GM19035 (cell line): Measurements from ENCODE around the gene ZNF100.
"Not testable (repeated sequence)": the region's sequence is repeated elsewhere in the genome, so short reads cannot be mapped to it uniquely, and the experiment has no call there.

ENCODE experiments used
- ATAC-seq: cut with Tn5 transposase; IDR thresholded peaks from one replicate; pipeline ENCODE4 v1.9.1; 2021; ENCODE audit not compliant: unreplicated experiment

The ZNF100 gene

DNA sequence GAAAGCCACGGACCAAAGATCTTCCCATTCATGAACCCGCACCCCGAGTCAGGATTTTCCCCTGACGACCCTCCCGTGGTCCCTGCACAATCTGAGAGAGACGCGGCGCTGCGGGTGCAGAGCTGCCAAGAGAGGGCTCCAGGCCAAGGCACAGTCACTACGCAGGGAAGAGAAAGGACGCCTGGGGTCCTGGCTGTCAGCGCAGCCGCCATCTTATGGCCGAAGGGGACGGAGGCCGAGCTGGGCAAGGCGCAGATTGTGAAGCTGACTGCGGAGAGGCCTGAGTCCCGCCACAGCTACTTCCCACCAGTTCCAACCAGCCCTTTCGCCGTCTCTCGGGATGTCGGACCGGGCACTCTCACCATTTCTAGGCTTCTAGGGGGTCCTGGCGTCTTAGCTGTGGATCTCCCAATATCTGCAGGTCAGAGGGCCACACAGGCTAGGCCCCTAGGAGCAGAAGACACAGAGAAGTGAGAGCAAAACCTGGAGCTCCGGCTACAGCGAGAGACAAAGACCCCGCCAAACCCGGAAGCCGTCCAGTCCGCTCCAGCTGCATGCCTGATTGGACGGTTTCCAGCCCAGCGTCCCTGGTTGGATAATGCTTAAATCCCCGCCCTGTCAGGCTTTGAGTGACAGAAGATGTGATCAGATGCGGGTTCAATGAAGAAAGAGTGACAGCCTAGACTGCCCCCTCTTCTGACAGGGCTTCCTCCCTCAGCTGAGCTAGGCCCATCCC is at the start of gene ZNF100:
ZNF100 (minus strand) TSS at position 515 of the 736 bp plus-strand sequence; CDS start at position 365, 150 bp downstream.
- peak; percentile 96 for ATAC-seq

DNA sequence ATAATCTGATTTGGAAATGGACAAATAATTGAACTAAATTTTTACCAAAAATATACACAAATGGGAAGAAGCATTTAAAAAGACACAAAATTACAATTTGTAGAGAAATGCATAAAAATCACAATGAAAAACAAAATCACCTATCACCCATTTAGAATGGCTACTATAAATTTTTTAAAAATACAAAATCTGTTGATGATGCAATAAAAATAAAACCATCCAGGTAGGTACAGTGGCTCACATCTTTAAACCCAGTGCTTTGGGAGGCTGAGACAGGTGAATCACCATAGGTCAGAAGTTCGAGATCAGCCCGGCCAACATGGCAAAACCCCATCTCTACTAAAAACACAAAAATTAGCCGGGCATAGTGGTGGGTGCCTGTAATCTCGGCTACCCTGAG is 45.1 kb upstream of the ZNF100 start:
- ATAC-seq, result no peak

DNA sequence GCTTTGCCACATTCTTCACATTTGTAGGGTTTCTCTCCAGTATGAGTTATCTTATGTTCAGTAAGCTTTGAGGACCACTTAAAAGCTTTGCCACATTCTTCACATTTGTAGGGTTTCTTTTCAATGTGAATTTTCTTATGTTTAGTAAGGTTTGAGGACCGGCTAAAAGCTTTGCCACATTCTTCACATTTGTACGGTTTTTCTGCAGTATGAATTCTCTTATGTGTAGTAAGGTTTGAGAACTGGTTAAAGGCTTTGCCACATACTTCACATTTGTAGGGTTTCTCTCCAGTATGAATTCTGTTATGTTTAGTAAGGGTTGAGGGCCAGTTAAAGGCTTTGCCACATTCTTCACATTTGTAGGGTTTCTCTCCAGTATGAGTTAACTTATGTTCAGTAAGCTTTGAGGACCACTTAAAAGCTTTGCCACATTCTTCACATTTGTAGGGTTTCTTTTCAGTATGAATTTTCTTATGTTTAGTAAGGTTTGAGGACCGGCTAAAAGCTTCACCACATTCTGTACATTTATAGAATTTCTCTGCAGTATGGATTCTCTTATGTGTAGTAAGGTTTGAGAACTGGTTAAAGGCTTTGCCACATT is 41.1 kb upstream of the ZNF100 start:
- not testable (repeated sequence) for ATAC-seq

DNA sequence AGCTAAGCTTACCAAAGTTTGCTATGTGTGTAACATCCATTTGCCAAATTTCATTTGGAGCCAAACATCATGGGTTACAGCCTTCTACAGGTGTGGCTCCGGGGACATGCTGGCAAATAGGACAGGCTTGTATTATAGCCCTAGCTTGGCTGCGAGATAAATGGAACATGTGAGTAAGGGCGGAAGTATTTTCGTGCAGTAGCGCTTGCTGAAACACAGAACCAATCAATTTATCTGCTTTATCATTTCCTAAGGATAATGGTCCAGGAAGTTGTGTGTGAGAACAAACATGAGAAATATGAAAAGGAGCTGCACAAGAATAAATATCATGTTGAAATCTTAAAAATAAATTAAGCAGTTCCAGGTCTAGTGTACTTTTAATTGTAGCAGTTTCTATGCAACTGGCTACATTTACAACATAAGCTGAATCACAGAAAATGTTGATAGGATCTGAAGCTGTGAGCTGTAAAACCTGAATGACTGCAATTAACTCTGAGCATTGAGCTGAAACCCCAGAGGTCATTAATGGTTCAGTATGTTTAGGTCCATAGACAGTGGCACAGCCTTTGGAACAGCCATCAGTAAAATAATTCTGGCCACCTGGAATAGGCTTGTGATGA is 22.2 kb upstream of the ZNF100 start:
- no peak for ATAC-seq

DNA sequence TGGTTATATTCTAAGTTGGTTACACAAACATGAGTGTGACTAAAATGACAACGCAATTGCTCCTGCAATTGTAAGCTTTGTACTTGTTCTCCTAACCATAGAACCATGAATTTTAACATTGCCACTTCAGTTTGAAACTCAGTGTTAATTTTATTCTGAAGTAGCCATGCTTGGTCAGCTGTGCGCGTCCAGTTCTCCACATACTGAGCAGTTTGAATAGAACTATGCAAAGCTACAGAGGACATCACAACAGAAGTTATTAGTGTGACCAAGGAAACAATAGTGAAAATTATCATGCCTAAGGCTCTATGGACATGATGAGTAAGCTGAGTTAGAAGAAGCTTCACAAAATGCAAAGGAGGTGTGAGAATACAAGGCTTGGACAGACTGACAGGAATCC is 19.6 kb upstream of the ZNF100 start:
- no peak for ATAC-seq

DNA sequence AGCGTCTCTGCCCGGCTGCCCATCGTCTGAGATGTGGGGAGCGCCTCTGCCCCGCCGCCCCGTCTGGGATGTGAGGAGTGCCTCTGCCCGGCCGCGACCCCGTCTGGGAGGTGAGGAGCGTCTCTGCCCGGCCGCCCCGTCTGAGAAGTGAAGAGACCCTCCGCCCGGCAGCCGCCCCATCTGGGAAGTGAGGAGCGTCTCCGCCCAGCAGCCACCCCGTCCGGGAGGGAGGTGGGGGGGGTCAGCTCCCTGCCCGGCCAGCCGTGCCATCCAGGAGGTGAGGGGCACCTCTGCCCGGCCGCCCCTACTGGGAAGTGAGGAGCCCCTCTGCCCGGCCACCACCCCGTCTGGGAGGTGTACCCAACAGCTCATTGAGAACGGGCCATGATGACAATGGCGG is 8.4 kb upstream of the ZNF100 start:
- ATAC-seq, result not testable (repeated sequence)

DNA sequence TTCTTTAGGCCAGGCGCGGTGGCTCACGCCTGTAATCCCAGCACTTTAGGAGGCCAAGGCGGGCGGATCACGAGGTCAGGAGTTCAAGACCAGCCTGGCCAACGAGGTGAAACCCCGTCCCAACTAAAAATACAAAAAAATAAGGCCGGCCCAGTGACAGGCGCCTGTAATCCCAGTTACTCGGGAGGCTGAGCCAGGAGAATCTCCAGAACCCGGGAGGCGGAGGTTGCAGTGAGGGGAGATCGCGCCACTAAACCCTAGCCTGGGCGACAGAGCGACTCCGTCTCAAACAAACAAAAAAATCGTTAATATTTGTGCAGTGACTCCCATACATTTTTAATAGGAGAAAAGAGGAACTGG is 694 bp downstream of the ZNF100 start:
- ATAC-seq, result not testable (repeated sequence)

DNA sequence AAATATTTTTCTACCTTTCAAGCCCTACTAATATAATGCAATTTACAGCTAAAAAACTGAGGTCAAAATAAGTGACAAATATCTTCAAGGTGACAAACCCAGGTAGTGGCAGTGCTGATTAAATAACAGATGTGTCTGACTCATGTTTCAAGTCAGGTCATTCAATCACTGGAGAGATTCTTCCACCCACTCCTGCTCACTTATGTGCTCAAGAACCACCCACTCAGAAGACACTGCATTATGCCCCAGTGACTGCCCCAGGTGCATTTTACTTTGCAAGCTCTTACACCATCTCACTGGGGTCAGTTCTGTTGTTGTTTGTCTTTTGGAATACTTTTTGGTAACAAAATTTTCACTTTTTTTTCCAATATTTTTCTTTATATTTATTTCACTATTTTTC is 2.2 kb downstream of the ZNF100 start:
- no peak for ATAC-seq

DNA sequence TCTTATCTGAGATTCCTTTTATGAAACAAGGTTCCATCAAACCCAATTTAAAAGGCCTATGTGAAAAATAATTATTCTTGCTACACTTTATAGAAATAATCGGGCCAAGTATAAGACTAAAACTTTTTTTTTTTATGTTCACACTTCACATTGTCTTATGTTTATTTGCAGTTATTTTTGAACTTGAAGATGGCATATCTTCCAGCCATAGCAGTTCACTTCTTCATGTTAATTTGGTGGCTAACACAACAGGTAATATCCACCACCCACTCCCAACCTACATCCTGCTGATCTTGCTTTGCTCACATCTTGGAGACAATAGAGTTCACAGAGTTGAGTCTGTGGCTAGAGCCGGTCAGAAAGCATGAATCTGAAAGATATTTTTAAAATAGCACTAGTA is 5.8 kb downstream of the ZNF100 start:
- ATAC-seq, result not testable (repeated sequence)

DNA sequence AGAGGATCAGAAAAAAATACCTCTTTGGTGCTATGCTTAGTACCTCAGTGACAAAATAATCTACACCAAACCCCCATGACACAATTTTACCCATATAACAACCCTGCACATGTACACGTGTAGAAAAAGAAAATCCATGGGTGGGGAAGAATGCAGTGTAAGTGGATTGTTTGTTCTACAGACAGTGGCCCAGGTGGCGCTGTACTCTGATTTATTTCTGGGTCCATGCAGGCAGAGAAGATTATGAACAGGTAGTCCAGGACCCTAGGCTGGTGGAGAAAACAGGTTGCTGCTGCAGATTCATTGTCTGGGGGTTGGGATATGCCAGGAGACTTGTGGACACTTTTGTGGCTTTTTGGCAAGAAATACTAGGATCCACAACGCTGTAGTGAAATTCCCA is 9.1 kb downstream of the ZNF100 start:
- ATAC-seq, result no peak

DNA sequence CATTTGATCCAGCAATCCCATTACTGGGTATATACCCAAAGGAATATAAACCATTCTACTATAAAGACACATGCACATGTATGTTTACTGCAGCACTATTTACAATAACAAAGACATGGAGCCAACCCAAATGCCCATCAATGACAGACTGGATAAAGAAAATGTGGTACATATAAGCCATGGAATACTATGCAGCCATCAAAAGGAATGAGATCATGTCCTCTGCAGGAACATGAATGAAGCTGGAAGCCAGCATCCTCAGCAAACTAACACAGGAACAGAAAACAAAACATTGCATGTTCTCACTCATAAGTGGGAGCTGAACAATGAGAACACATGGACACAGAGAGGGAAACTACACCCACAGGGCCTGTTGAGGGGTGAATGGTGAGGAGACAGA is 11.8 kb downstream of the ZNF100 start:
- not testable (repeated sequence) for ATAC-seq

DNA sequence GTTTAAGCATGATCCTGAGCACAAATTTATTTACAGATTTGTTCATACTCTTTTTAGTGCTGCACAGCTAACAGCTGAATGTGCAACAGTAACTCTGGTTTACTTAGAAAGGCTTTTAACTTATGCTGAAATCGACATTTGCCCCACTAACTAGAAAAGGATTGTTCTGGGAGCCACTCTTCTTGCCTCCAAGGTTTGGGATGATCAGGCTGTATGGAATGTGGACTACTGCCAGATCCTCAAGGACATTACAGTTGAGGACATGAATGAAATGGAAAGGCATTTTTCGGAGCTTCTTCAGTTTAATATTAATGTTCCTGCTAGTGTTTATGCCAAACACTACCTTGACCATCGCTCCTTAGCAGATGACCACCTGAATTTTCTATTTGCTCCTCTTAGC is 16.0 kb downstream of the ZNF100 start:
- no peak for ATAC-seq

DNA sequence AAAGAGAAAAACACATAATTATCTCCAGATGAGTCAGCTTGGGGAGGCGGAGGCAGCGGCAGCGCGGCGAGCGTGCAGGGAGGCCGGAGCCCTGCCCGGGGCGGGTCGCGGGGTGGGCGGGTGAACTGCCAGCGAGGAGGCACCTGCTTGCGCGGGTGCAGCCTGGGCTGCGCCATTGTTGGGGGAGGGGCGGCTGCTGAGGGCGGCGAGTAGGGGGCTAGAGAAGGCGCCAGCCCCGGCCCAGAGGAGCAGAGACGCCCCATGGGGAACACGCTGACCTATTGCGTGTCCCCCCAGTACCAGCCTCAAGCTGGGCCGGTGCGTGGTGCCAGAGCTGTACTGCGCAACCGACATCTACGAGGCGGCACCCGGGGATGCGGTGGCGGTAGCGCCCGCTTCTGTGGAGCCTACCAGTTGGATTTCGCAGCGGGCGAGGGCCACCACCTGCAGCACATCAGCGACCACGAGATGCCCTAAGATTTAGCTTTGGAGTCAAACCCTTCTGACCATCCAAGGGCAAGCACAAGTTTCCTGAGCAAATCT is 16.7 kb downstream of the ZNF100 start:
- ATAC-seq, result no peak

DNA sequence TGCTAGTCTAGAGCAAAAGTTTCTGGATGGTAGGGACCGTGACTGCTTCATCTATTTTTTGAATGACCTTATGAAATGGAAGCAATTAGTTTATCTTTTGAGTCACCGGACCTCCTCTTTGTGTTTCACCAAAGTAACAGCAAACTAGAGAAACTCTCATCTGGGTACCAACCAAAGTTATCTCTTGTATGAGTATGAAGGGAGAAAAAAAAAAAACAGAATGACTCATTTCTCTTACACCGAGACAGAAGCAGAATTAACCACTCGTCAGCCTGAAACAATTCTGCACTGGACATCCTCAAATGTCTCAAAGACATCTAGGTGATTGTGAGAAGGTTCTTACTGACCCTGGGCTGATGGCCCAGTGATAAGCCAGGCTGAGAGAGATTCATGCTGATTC is 18.3 kb downstream of the ZNF100 start:
- no peak for ATAC-seq

DNA sequence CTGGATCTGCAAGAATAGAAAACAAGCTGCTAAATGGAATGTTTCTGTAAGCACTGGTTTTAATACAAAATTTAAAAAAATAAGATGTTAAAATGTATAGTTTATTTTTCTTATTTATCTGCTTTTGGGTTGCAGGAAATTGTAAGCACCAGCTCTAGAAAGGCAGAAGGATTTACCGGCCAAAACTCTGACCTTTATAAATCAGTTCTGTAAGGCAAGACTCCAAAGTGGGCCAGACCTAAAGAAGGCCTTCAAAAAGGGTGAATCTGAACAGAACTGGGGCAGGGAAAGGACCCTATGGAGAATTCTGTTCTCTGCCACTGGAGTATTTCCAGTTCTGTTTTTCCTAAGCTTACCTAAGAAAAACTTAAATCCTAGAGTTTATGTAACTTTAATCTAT is 19.3 kb downstream of the ZNF100 start:
- no peak for ATAC-seq

DNA sequence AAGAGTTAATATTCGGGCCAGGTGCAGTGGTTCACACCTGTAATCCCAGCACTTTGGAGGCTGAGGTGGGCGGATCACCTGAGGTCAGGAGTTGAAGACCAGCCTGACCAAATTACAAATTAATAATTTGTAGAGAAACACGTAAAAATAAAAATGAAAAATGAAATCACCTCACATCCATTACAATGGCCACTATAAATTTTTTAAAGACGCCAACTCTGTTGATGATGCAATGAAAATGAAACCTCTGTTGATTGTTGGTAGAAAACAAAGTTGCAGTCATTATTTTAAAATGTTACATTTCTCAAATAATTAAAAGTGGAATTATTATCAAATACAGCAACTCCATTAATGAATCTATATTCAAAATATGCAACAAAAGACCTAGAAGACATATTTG is 26.8 kb downstream of the ZNF100 start:
- ATAC-seq, result no peak

DNA sequence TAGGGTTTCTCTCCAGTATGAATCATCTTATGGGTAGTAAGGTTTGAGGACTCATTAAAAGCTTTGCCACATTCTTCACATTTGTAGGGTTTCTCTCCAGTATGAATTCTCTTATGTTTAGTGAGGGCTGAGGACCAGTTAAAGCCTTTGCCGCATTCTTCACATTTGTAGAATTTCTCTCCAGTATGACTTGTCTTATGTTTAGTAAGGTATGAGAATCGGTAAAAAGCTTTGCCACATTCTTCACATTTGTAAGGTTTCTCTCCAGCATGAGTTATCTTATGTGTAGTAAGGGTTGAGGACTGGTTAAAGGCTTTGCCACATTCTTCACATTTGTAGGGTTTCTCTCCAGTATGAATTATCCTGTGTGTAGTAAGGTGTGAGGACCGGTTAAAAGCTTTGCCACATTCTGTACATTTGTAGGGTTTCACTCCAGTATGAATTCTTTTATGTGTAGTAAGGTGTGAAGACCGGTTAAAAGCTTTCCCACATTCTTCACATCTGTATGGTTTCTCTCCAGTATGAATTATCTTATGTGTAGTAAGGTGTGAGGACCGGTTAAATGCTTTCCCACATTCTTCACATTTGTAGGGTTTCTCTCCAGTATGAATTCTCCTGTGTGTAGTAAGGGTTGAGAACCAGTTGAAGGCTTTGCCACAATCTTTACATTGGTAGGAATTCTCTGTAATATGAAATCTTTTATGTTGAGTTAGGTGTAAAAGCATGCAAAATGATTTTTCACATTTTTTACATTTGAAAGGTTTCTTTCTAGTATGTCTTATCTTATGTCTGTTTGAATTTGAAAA is 40.2 kb downstream of the ZNF100 start:
- not testable (repeated sequence) for ATAC-seq

DNA sequence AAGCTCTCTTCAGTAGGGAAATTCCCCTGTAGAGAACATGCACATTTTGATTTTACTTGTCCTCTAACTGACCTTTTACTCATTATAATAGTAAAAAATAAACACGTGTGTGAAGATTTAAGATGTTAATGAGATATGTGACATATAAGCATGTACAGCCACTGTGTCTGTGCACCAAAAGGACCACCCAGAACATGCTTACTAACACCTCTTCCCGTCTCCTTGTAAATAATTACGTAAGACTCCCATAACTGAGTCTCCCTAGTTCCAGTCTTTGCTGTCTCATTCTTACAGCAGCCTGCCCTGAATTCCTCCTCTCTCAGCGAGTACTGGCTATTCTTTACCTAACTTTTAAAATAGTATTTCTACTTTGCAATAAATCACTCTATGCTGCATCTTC is 53.6 kb downstream of the ZNF100 start:
- ATAC-seq, result no peak

DNA sequence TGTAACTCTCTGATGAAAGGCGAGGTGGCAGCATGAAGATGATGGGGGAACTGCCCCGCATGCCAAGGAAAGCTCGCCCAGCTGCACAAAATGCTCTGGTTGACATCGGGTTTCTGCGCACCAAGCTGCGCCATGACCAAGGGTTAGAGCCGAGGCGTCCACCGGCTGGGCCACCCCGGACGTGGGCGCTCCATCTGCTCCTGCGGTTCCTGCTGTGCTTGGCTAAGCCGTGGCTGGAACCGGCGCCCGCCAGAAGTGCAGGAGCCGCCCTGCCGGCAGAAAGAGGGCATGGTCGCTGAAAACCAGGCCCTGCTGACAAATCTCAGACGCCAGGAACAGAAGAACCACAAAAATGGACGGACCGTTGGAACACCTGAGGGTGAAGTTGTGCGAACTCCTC is 57.9 kb downstream of the ZNF100 start:
- ATAC-seq, result no peak

DNA sequence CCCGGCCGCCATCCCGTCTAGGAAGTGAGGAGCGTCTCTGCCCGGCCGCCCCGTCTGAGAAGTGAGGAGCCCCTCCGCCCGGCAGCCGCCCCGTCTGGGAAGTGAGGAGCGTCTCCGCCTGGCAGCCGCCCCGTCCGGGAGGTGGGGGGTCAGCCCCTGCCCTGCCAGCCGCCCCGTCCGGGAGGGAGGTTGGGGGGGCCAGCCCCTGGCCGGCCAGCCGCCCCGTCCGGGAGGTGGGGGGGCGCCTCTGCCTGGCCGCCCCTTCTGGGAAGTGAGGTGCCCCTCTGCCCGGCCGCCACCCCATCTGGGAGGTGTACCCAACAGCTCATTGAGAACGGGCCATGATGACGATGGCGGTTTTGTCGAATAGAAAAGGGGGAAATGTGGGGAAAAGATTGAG is 59.5 kb downstream of the ZNF100 start:
- not testable (repeated sequence) for ATAC-seq

DNA sequence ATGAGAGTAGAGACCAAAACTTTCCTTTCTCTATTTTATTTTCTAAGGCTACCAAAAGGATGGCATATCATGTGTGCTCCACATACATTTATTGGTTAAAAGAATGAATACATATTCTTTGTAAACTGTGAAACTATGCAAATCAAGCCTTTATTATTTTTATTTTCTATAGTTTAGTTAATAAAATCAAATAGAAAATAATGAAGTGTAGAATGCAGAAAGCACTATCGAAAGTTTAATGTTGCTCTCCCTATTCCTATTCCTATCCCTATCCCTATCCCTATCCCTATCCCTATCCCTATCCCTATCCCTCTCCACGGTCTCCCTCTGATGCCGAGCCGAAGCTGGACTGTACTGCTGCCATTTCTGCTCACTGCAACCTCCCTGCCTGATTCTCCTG is 60.3 kb downstream of the ZNF100 start:
- ATAC-seq, result no peak
